GM19452 (cell line): ENCODE measurements around the gene OXCT1.
"Not testable (repeated sequence)": the region's sequence is repeated elsewhere in the genome, so short reads cannot be mapped to it uniquely, and the experiment has no call there.

Experiments used
- ATAC-seq: cut with Tn5 transposase; IDR thresholded peaks from one replicate; pipeline ENCODE4 v1.9.1; 2021; ENCODE audit not compliant: unreplicated experiment

Gene OXCT1

DNA sequence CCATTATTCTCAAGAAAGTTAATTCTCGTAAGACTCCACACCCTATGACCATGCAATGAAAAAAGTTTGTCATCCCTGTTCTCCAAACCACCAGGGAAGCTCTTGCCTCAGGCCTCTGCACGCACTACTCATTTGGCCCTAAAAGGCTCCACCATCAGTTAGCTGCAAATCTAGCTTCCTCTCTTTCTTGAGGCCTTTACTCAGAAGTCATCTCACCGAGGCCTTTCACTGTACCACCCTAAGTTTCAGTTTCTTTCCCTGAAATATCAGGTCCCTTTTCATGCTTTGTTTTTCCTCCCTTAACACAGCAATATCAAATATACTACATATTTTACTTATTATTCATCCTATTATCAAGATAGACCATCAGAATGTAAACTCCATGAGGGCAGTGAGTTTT is 39.1 kb downstream of the OXCT1 start:
- ATAC-seq = no peak

DNA sequence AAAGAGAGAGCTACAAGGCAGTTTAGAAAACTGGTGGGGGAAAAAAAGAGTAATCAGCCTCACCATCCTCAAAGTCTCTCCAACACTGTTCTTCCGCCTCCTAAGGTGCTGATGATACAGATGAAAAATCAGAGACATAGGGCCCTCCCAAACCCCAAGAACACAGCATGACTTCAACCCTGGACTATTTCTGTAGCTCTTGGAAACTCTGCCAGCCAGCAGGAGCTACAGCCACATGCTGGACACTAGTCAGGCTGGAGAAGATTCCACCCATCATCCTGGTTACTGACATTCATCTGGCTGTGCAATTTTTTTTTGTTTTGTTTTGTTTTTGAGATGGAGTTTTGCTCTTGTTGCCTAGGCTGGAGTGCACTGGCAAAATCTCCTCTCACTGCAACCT is 42.4 kb downstream of the OXCT1 start:
- ATAC-seq = no peak

DNA sequence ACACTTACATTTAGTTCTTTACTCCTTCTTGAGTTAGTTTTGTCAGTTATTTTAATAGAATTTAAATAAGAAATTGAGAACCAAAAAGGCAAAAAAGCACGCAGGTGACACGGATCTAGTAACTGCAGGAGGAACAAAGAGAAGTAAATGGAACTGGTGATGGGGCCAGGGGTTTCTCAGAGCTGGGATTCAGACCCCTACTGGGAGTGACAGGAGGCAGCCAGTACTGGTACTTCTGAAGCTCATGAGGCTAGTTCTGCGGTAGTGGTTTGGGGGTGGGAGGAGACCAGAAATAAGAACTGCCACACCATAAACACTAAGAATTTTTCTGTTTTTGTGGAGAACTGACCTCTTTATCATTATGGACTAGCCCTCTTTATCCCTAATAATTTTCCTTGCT is 48.2 kb downstream of the OXCT1 start:
- no peak for ATAC-seq

GRCh38 chr5:41821051-41821450 is 49.2 kb downstream of the OXCT1 start:
- ATAC-seq = no peak

DNA sequence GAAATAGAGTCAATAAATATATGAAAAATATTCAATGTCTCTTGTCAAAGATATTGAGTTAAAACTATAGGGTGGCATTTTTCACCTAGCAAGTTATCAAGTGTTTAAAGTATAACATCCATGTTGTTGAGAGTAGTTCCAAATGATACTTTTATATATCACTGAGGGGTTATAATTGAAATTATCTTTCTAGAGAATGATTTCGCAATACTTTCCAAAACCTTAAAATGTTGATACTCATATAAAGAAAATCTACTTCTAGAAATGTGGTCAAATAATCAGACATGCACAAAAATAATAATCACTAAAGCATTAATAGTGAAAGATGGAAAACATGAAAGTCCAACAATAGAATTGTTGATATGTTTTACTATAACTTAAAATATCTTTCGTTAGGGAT is 50.1 kb downstream of the OXCT1 start:
- ATAC-seq = no peak

- ATAC-seq = no peak
These were observed 52.5 kb downstream of the OXCT1 start for GRCh38 chr5:41817625-41818301.

DNA sequence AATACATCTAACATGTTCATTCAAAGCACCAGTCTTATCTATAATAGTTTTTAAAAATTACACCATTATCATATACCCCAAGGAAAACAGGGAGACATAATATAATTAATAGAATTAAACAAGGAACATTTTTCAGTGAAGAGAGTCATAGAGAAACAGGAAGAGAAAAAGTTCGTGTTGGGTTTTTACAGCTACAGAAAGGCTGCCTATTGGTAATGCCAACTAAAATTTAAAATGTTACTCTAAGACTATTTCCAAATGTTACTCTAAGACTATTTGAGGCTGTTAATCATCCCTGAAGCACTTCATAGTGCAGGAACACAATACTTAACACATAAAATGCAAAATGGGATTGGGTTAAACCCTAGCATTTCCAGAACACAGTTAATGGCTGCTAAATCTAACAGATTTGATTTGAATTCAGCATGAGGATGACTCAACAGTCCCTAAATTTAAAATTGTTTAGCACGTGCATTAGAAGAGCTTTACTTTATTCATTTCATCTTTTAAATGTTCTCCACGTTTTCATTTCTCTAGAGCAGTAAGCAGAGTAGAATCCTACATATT is 54.5 kb downstream of the OXCT1 start:
- ATAC-seq = no peak

GRCh38 chr5:41815261-41815660 is 55.0 kb downstream of the OXCT1 start:
- ATAC-seq = no peak

- not testable (repeated sequence) for ATAC-seq
These were observed 55.9 kb downstream of the OXCT1 start for GRCh38 chr5:41814306-41814705.

- no peak for ATAC-seq
These were observed 58.1 kb downstream of the OXCT1 start for GRCh38 chr5:41812156-41812555.

DNA sequence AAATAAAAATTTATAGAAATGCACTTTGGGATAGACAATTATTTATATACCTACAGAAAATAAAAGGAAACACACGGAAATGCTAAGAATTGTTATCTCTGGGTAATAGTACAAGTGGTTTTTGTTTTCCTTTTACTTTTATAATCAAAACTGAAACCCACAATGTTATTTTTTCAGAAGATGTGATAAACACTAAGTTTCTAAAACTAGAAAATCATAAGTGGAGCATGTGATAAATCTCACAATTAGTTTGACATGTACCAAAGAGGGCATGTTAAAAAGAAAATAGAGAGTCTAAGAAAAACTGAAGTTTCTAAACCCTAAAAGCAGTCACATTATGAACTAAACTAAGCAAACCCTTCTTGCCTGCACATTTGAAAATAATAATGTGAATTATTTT is 61.1 kb downstream of the OXCT1 start:
- ATAC-seq = no peak

- ATAC-seq = no peak
These were observed 61.9 kb downstream of the OXCT1 start for GRCh38 chr5:41808294-41808693.

DNA sequence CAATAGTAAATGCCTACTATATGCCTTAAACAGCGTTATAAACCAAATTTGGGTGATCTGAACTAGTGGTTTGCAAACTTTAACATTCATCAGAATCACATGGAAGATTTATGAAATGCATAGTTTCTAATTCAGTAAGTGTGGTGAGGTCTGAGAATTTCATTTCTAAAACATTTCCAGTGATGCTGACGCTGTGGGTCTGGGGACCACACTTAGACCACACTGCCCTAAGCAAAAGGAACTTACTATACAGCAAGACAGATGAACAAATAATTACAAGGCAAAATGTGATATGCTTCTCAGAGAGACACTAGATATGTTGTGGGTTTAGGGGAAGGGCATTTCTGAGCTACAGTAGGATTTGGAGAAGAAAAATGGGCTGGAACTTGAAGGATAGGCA is 72.6 kb downstream of the OXCT1 start:
- no peak for ATAC-seq

DNA sequence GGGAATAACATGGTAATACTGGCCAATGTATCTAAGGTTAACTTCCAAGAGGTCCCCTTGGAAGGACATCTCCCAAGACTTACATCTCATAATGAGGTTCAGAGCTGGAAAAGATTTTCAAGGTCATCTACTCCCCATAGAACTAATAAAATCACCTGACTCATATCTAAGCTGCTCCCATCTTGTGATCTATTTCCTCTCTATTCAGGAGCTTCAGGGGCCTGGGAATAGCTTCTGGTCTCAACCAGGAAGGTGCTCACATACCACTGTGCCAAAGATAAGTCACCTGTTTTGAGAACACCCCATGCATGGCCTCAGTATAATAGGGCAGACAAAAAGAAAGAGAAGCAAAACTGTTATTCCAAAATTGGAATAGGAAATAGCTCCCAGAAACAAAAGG is 74.2 kb downstream of the OXCT1 start:
- no peak for ATAC-seq

- ATAC-seq = no peak
These were observed 75.1 kb downstream of the OXCT1 start for GRCh38 chr5:41795125-41795524.

- ATAC-seq = no peak
These were observed 75.8 kb downstream of the OXCT1 start for GRCh38 chr5:41794471-41794870.

DNA sequence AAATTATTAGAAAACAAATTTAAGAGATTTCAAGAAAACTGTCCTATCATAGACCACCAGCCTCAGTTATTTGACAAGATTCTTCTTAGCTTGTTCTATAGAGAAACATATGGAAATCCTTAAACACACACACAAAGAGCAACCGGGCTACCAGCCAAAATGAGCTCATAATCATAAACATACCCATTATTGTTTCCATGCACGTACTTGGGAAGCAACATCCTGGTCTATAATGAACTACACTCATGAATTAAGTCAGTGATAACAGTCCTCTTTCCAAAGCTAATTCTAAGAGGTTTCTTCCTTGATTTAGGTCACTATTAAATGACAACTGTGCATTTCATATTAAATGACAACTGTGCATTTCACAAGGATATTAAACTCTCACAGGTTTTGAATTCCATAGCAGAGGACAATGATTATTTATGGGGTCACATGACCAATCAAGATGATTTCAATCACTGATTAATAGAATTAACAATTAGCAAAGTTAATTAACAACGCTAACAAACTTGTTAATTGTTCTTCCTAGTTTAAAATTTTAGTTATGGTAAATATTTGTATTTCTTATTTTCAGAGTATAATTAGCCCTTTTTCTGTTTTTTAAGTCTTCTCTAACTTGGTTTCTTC is 77.0 kb downstream of the OXCT1 start:
- no peak for ATAC-seq

GRCh38 chr5:41790038-41790776 is 80.0 kb downstream of the OXCT1 start:
- ATAC-seq = no peak

DNA sequence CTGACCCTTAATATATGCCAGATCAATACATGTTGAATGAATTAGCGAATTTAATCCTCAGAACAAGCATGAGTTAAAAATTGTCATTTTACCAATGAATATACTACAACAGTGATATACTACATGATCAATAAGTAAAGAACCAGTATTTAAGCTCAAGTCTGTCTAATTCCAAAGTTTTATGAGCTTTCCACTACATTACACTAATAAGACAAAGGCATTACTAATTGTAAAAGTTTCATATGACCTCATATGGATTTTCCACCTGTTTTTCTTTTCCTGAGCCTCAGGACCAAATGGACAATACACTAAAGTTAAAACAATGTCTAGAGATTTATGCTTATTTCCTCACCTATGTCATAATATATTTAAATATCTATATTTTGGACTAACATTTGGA is 80.8 kb downstream of the OXCT1 start:
- no peak for ATAC-seq

- ATAC-seq = no peak
These were observed 81.3 kb downstream of the OXCT1 start for GRCh38 chr5:41788941-41789368.

- ATAC-seq = no peak
These were observed 83.0 kb downstream of the OXCT1 start for GRCh38 chr5:41787265-41787664.

- ATAC-seq = no peak
These were observed 85.2 kb downstream of the OXCT1 start for GRCh38 chr5:41785061-41785460.
